ENCODE results near the gene PKP4.

GRCh38 chr2:158460632-158461297 lies 4.0 kb downstream of the PKP4 start:
- TF ChIP-seq CTCF (IDR thresholded peaks at IDR 0.05) (peak in 3 of 4 experiments; percentile 19 to 33 (median 20)), POLR2A (IDR thresholded peaks at IDR 0.05) (no peak)
